HG02763 (cell line): ENCODE data around the gene AIFM2.

Source experiments
- ATAC-seq: cut with Tn5 transposase; IDR thresholded peaks from one replicate; pipeline ENCODE4 v1.9.1; 2021; ENCODE audit warnings: mild to moderate bottlenecking, moderate library complexity; ENCODE audit not compliant: unreplicated experiment

Gene AIFM2

GRCh38 chr10:70063418-70064098 lies 69.1 kb downstream of the AIFM2 start:
- no peak for ATAC-seq
